COLO668 (cell line): ENCODE results near the gene RPS26.
"Not testable (repeated sequence)": the region's sequence is repeated elsewhere in the genome, so short reads cannot be mapped to it uniquely, and the experiment has no call there.

Source experiments
- DNase-seq: peaks from one replicate; lab custom pipeline; 2025; ENCODE audit not compliant: unreplicated experiment; lab: John Stamatoyannopoulos, UW

The RPS26 gene

GRCh38 chr12:56074396-56074795 lies 32.7 kb downstream of the RPS26 start:
- no peak for DNase-seq

- not testable (repeated sequence) for DNase-seq
Measured at GRCh38 chr12:56077966-56078365, 36.2 kb downstream of the RPS26 start.

- DNase-seq, result no peak
Measured at GRCh38 chr12:56078427-56078826, 36.7 kb downstream of the RPS26 start.

- peak; percentile 75 for DNase-seq
Measured at GRCh38 chr12:56078931-56079722, 37.4 kb downstream of the RPS26 start.

GRCh38 chr12:56079723-56080555 lies 38.2 kb downstream of the RPS26 start, which contains the start of gene ERBB3:
ERBB3 (plus strand) TSS chr12:56080165; CDS start chr12:56080301, 136 bp downstream.
- peak; percentile 79 for DNase-seq

- DNase-seq, result peak; percentile 18
Measured at GRCh38 chr12:56080556-56081138, 38.9 kb downstream of the RPS26 start.

GRCh38 chr12:56081393-56082347 lies 40.0 kb downstream of the RPS26 start:
- DNase-seq, result peak; percentile 18

- DNase-seq, result no peak
Measured at GRCh38 chr12:56082382-56082781, 40.7 kb downstream of the RPS26 start.

- DNase-seq, result no peak
Measured at GRCh38 chr12:56082967-56083366, 41.2 kb downstream of the RPS26 start.

- peak; percentile 4 for DNase-seq
Measured at GRCh38 chr12:56084958-56085543, 43.3 kb downstream of the RPS26 start.

- no peak for DNase-seq
Measured at GRCh38 chr12:56086096-56086495, 44.4 kb downstream of the RPS26 start.

GRCh38 chr12:56086608-56087007 lies 44.9 kb downstream of the RPS26 start:
- no peak for DNase-seq

GRCh38 chr12:56087220-56087619 lies 45.5 kb downstream of the RPS26 start:
- peak; percentile 17 for DNase-seq
